ENCODE results near the gene KIAA0040. TPM values are rescaled to one million over a fixed set of nuclear protein-coding genes. Genes with fewer than 3 reads are reported as not detected.
A peak's percentile ranks its signal among the peaks of the same experiment; 100 is the strongest.

Gene KIAA0040
- polyA plus RNA-seq, 1 experiment: 10.8 TPM

GRCh38 chr1:175222296-175222938, 29.8 kb upstream of the KIAA0040 start:
- CTCF ChIA-PET: no interaction called here
- no peaks in the 10 kb centered on the region for H3K36me3 ChIP-seq (ENCODE audit: control insufficient read depth, insufficient read depth, low read length)
- no peaks in the 10 kb centered on the region for H3K27me3 ChIP-seq (ENCODE audit: control insufficient read depth, insufficient read depth, low read length)
- POLR2A ChIA-PET: no interaction called here
- H3K4me3 ChIP-seq (ENCODE audit: low read depth, low read length): no peak overlapping the region
- TF ChIP-seq, protein P1, sequence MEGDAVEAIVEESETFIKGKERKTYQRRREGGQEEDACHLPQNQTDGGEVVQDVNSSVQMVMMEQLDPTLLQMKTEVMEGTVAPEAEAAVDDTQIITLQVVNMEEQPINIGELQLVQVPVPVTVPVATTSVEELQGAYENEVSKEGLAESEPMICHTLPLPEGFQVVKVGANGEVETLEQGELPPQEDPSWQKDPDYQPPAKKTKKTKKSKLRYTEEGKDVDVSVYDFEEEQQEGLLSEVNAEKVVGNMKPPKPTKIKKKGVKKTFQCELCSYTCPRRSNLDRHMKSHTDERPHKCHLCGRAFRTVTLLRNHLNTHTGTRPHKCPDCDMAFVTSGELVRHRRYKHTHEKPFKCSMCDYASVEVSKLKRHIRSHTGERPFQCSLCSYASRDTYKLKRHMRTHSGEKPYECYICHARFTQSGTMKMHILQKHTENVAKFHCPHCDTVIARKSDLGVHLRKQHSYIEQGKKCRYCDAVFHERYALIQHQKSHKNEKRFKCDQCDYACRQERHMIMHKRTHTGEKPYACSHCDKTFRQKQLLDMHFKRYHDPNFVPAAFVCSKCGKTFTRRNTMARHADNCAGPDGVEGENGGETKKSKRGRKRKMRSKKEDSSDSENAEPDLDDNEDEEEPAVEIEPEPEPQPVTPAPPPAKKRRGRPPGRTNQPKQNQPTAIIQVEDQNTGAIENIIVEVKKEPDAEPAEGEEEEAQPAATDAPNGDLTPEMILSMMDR (IDR thresholded peaks at IDR 0.05; ENCODE audit: insufficient read depth, low read depth, low read length): no peak
- DNase-seq (ENCODE audit: low read depth): no peak

- POLR2A ChIA-PET: no interaction called here
- DNase-seq (ENCODE audit: low read depth): no peak
- H3K36me3 ChIP-seq (ENCODE audit: control insufficient read depth, insufficient read depth, low read length): no peaks in the 10 kb centered on the region
- TF ChIP-seq, protein P1 (IDR thresholded peaks at IDR 0.05; ENCODE audit: insufficient read depth, low read depth, low read length): peak; percentile 16; the same call in 1 of the 2 replicates
- no peak overlapping the region for H3K4me3 ChIP-seq (ENCODE audit: low read depth, low read length)
- CTCF ChIA-PET: interaction anchor here (0.9 to 2.4 kb wide), 3 partner anchors 65 to 70 kb away, joined by 3 to 11 read pairs (median 9); no protein-coding TSS in a partner anchor
- no peaks in the 10 kb centered on the region for H3K27me3 ChIP-seq (ENCODE audit: control insufficient read depth, insufficient read depth, low read length)
Observed at GRCh38 chr1:175221557-175222175, 29.1 kb upstream of the KIAA0040 start.

- TF ChIP-seq, protein P1 (IDR thresholded peaks at IDR 0.05; ENCODE audit: insufficient read depth, low read depth, low read length): no peak
- H3K27me3 ChIP-seq (ENCODE audit: control insufficient read depth, insufficient read depth, low read length): no peaks in the 10 kb centered on the region
- no peak overlapping the region for H3K4me3 ChIP-seq (ENCODE audit: low read depth, low read length)
- ChIA-PET CTCF (interaction anchor here (0.9 to 2.4 kb wide), 4 partner anchors 17 to 69 kb away, joined by 3 to 11 read pairs (median 6); no protein-coding TSS in a partner anchor), POLR2A (no interaction called here)
- no peak for DNase-seq (ENCODE audit: low read depth)
- no peaks in the 10 kb centered on the region for H3K36me3 ChIP-seq (ENCODE audit: control insufficient read depth, insufficient read depth, low read length)
Observed at GRCh38 chr1:175220853-175221556, 28.4 kb upstream of the KIAA0040 start.

GRCh38 chr1:175219774-175220173, 27.2 kb upstream of the KIAA0040 start:
- CTCF ChIA-PET: interaction anchor here (0.9 to 2.4 kb wide), 3 partner anchors 16 to 68 kb away, joined by 3 to 11 read pairs (median 3); no protein-coding TSS in a partner anchor
- TF ChIP-seq, protein P1 (IDR thresholded peaks at IDR 0.05; ENCODE audit: insufficient read depth, low read depth, low read length): no peak
- DNase-seq (ENCODE audit: low read depth): no peak
- H3K36me3 ChIP-seq (ENCODE audit: control insufficient read depth, insufficient read depth, low read length): no peaks in the 10 kb centered on the region; the same call in 1 of the 2 replicates
- no peak overlapping the region for H3K4me3 ChIP-seq (ENCODE audit: low read depth, low read length)
- no peaks in the 10 kb centered on the region for H3K27me3 ChIP-seq (ENCODE audit: control insufficient read depth, insufficient read depth, low read length)
- POLR2A ChIA-PET: no interaction called here

All from BJ (cell line).